Mammary epithelial cell (primary cell): ENCODE measurements around the gene CHRND.

Experiments
- CTCF ChIP-seq, 2 donors: IDR thresholded peaks in 1 of 2; conservative IDR thresholded peaks in 1 of 2; 2 replicates each; pipeline ENCODE4 v1.5.1; 2011 to 2012; ENCODE audit warnings: inconsistent platforms in 2 of 2, low read length in 2 of 2, mild to moderate bottlenecking in 2 of 2, control low read depth in 1 of 2, low read depth in 1 of 2; ENCODE audit not compliant: insufficient read depth in 1 of 2; ENCODE audit errors: extremely low read depth in 1 of 2
- EZH2 ChIP-seq: IDR thresholded peaks from 2 replicates; pipeline ENCODE4 v1.6.1; 2012; ENCODE audit warnings: low read length, inconsistent platforms, borderline replicate concordance

GRCh38 chr2:232518844-232519243 is 7.1 kb upstream of the CHRND start:
- TF ChIP-seq EZH2 (no peak), CTCF (conservative IDR thresholded peaks at IDR 0.05 in 1 of 2, IDR thresholded peaks at IDR 0.05 in 1 of 2; ENCODE audit: extremely low read depth in 1 of 2, insufficient read depth in 1 of 2, low read depth in 1 of 2, low read length in 2 of 2) (no peak)
